ENCODE results near the gene CFAP45. TPM values are rescaled to one million over a fixed set of nuclear protein-coding genes. Genes with fewer than 3 reads are reported as not detected.

The CFAP45 gene
- total and polyA plus RNA-seq, 12 donors = 0.17 to 1.5 (median 0.56) TPM

DNA sequence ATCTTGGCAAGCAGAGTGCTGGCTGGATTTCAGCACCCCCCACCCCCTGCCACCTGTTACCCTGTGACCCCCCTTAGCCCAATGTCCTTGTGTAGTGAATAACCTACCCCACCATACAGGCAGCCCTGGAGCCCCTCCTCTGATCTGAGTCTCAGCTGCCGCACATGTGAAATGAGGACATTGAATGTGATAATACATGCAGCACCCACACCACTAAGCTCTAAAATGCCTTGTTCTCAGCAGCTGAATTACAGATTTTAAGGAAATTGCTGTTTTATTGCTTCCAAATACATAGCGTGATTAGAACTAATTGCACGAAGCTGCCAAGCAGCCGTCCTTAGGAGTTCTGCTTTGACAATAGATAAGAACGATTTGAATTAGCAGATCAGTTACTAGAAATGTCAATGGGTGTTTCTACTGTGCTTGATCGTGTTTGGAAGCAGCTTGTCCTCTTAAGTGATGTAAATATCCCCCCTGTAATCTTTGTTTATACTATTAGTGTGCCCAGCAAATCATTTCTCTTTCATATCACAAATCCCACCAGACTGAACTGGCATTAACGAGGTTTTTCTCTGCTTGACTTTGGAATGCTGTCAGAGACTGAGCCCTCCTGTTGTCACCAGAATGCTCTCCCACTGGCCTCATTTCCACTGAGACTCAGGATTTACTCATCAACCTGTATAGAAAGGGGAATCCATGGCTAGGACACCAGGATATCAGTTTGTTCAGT lies 68.4 kb downstream of the CFAP45 start:
- Histone ChIP-seq H3K9me3 (no peaks in the 10 kb centered on the region), H3K4me1 (peaks cover 0 to 41% (median 0%) of the 10 kb centered on the region in 9 donors), H3K27me3 (no peaks in the 10 kb centered on the region), H3K27ac (no peak overlapping the region), H3K4me3 (no peak overlapping the region), H3K36me3 (peaks cover 0 to 54% (median 0%) of the 10 kb centered on the region in 9 donors)
- intact Hi-C loops (cut with DNase I) = no loop called here
- WGBS, 2 donors = 54 to 55% methylated on average over 7 of the region's 7 CpGs
- TF ChIP-seq, protein P1, sequence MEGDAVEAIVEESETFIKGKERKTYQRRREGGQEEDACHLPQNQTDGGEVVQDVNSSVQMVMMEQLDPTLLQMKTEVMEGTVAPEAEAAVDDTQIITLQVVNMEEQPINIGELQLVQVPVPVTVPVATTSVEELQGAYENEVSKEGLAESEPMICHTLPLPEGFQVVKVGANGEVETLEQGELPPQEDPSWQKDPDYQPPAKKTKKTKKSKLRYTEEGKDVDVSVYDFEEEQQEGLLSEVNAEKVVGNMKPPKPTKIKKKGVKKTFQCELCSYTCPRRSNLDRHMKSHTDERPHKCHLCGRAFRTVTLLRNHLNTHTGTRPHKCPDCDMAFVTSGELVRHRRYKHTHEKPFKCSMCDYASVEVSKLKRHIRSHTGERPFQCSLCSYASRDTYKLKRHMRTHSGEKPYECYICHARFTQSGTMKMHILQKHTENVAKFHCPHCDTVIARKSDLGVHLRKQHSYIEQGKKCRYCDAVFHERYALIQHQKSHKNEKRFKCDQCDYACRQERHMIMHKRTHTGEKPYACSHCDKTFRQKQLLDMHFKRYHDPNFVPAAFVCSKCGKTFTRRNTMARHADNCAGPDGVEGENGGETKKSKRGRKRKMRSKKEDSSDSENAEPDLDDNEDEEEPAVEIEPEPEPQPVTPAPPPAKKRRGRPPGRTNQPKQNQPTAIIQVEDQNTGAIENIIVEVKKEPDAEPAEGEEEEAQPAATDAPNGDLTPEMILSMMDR (IDR thresholded peaks at IDR 0.05) = no peak
- DNase-seq (no peak), ATAC-seq (no peak)

DNA sequence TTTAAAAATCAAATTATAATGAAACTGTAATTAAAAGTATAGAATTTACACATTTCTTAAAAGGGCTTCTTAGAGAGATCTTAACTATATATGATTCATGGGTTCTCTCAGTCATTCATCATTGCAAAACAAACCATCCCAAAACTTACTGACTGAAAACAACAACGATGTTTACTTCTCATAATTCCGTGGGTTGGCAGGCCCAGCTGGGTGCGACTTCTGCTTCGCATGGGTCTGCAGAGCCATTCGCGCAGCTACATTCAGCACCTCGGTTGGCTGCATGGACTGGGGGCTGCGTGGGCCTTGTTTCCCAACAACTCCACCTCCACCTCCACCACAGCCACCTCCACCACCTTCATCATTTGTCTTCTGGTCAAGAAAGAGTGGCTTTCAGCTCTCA lies 69.2 kb downstream of the CFAP45 start:
- H3K4me1 ChIP-seq = peaks cover 0 to 50% (median 0%) of the 10 kb centered on the region in 9 donors
- no peaks in the 10 kb centered on the region for H3K27me3 ChIP-seq
- DNase-seq (no peak), ATAC-seq (no peak)
- 88 to 90% methylated on average over 8 of the region's 8 CpGs for WGBS, 2 donors
- TF ChIP-seq, protein P1 (IDR thresholded peaks at IDR 0.05) = no peak
- no peak overlapping the region for H3K4me3 ChIP-seq
- intact Hi-C loops (cut with DNase I) = no loop called here
- no peak overlapping the region for H3K27ac ChIP-seq
- peaks cover 0 to 46% (median 0%) of the 10 kb centered on the region in 9 donors for H3K36me3 ChIP-seq
- H3K9me3 ChIP-seq = no peaks in the 10 kb centered on the region

DNA sequence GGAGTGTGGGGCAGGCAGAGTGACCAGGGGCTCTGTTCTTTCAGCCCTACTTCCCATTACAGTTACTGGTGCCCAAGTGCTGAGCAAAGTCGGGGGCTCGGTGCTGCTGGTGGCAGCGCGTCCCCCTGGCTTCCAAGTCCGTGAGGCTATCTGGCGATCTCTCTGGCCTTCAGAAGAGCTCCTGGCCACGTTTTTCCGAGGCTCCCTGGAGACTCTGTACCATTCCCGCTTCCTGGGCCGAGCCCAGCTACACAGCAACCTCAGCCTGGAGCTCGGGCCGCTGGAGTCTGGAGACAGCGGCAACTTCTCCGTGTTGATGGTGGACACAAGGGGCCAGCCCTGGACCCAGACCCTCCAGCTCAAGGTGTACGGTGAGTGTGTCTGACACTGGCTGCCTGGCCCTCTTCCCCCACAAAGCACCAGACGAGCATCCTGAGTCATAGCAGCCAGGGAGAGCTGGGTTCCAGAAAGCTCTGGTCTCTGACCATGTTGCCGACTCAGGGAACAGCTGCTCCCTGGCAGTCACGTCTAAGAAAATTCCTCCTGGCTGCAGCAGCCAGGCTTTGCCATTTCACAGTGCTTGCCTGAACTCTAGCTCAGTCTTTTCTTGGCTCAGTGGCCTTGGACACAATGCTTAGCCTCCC lies 70.0 kb downstream of the CFAP45 start:
- Histone ChIP-seq H3K4me1 (peaks cover 0 to 57% (median 0%) of the 10 kb centered on the region in 9 donors), H3K27me3 (peaks cover 0 to under 1% (median 0%) of the 10 kb centered on the region in 7 donors), H3K27ac (peak overlapping the region in 1 of 10 donors; percentile 85), H3K36me3 (peaks cover 0 to 38% (median 0%) of the 10 kb centered on the region in 9 donors), H3K9me3 (no peaks in the 10 kb centered on the region), H3K4me3 (peak overlapping the region in 1 of 10 donors; percentile 55)
- intact Hi-C loops (cut with DNase I) = no loop called here
- ATAC-seq (peak in 5 of 8 donors; percentile 16 to 63 (median 45)), DNase-seq (no peak)
- TF ChIP-seq, protein P1 (IDR thresholded peaks at IDR 0.05) = no peak
- WGBS, 2 donors = 81 to 85% methylated on average over 18 of the region's 18 CpGs

DNA sequence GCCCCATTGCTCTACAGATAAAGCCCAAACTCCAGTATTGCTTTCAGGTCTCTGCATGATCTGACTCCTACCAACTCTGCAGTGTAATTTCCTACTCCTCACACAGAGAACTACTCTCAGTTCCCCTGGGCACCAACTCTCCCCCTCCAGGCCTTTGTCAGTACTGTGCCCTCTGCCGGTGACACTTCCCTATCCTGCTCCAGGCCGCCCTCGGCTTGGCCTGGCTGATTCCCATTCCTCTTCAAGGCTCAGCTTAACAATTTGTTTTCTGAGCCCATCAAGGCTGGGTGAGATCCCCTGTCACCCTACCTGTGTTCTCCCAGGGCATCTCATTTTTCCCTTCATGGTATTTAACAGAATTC lies 70.7 kb downstream of the CFAP45 start:
- Histone ChIP-seq H3K27me3 (peaks cover 0 to 7% (median 0%) of the 10 kb centered on the region in 7 donors), H3K4me3 (peak overlapping the region in 1 of 10 donors; percentile 55), H3K9me3 (no peaks in the 10 kb centered on the region), H3K36me3 (peaks cover 0 to 31% (median 0%) of the 10 kb centered on the region in 9 donors), H3K27ac (peak overlapping the region in 1 of 10 donors; percentile 85), H3K4me1 (peaks cover 0 to 64% (median 0%) of the 10 kb centered on the region in 9 donors)
- TF ChIP-seq, protein P1 (IDR thresholded peaks at IDR 0.05) = peak in 8 of 9 donors; percentile 20 to 67 (median 61)
- intact Hi-C loops (cut with DNase I) = no loop called here
- ATAC-seq (peak in 7 of 8 donors; percentile 76 to 89 (median 85)), DNase-seq (peak; percentile 50 to 58)
- WGBS, 2 donors = 16 to 27% methylated on average over 3 of the region's 3 CpGs

Data from heart right ventricle (tissue), 16 donors.